ENCODE results near the gene LRFN2.

GRCh38 chr6:40587240-40588069, at the start of gene LRFN2:
- no peak for TF ChIP-seq POLR2A (IDR thresholded peaks at IDR 0.05; ENCODE audit: low read depth, low read length)
- TF ChIP-seq POLR2AphosphoS5 (IDR thresholded peaks at IDR 0.05; ENCODE audit: low read depth, low read length): no peak
- TF ChIP-seq TAF1 (IDR thresholded peaks at IDR 0.05; ENCODE audit: low read depth, low read length): no peak
- TF ChIP-seq SPI1 (IDR thresholded peaks at IDR 0.05; ENCODE audit: low read depth, low read length): no peak
- no peak for TF ChIP-seq PAX5 (IDR thresholded peaks at IDR 0.05; ENCODE audit: insufficient read depth, low read length, severe bottlenecking)

Measured in GM12891 (cell line).